Measurements from ENCODE around the gene ETV3L. TPM values are rescaled to one million over a fixed set of nuclear protein-coding genes. Genes with fewer than 3 reads are reported as not detected.

The ETV3L gene
- total RNA-seq, 1 donor: not detected

DNA sequence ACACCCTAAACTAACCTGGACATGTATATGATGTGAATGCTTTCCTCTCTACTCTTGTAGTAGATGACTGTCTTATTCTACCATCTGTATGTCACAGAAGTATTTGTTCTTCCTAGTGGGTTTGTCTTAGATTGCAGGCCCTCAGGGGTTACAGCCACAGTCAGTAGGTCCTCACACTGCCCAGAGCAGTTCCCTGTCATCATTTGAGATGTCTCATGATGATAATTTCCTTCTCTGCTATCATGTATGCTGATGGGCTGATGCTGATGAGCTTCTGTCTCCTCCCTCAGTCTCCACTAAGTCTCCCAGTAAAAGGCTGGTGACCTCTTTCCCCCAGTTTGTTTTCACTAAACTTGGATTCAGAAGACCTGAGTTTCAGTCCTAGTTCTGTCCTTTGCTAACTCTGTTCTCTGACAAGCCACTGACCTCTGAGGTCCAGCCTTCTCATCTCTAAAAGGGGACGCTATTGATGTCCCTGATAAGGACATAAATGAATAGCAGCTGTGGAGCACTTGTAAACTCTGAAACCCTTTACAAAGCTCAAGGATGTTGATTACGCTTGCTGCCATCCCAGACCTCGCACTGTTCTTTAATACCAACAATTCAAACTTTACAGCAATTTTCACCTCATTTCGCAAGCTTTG lies 41.7 kb upstream of the ETV3L start:
- H2AFZ ChIP-seq (ENCODE audit: low read length): no peak overlapping the region
- no peaks in the 10 kb centered on the region for H3K36me3 ChIP-seq (ENCODE audit: insufficient read depth, low read length)
- H3K4me2 ChIP-seq (ENCODE audit: insufficient read depth, low read length): no peak overlapping the region
- no peaks in the 10 kb centered on the region for H3K27me3 ChIP-seq (ENCODE audit: insufficient read depth, low read length)
- H3K4me3 ChIP-seq (ENCODE audit: insufficient read depth, low read length): no peak overlapping the region
- H4K20me1 ChIP-seq (ENCODE audit: insufficient read depth, low read length): peaks cover 14% of the 10 kb centered on the region
- H3K27ac ChIP-seq (ENCODE audit: low read depth, low read length): no peak overlapping the region
- H3K9me3 ChIP-seq (ENCODE audit: low read depth, low read length): no peaks in the 10 kb centered on the region
- H3K4me1 ChIP-seq (ENCODE audit: insufficient read depth, low read length): peaks cover 16% of the 10 kb centered on the region
- peaks cover 15% of the 10 kb centered on the region for H3K79me2 ChIP-seq (ENCODE audit: insufficient read depth, low read length)
- DNase-seq (ENCODE audit: insufficient read length, low spot score, missing footprints): no peak
- TF ChIP-seq, protein P1, sequence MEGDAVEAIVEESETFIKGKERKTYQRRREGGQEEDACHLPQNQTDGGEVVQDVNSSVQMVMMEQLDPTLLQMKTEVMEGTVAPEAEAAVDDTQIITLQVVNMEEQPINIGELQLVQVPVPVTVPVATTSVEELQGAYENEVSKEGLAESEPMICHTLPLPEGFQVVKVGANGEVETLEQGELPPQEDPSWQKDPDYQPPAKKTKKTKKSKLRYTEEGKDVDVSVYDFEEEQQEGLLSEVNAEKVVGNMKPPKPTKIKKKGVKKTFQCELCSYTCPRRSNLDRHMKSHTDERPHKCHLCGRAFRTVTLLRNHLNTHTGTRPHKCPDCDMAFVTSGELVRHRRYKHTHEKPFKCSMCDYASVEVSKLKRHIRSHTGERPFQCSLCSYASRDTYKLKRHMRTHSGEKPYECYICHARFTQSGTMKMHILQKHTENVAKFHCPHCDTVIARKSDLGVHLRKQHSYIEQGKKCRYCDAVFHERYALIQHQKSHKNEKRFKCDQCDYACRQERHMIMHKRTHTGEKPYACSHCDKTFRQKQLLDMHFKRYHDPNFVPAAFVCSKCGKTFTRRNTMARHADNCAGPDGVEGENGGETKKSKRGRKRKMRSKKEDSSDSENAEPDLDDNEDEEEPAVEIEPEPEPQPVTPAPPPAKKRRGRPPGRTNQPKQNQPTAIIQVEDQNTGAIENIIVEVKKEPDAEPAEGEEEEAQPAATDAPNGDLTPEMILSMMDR (IDR thresholded peaks at IDR 0.05; ENCODE audit: extremely low read depth, low read depth, low read length): no peak

GRCh38 chr1:157140063-157140588 lies 40.5 kb upstream of the ETV3L start:
- no peak overlapping the region for H3K27ac ChIP-seq (ENCODE audit: low read depth, low read length)

DNA sequence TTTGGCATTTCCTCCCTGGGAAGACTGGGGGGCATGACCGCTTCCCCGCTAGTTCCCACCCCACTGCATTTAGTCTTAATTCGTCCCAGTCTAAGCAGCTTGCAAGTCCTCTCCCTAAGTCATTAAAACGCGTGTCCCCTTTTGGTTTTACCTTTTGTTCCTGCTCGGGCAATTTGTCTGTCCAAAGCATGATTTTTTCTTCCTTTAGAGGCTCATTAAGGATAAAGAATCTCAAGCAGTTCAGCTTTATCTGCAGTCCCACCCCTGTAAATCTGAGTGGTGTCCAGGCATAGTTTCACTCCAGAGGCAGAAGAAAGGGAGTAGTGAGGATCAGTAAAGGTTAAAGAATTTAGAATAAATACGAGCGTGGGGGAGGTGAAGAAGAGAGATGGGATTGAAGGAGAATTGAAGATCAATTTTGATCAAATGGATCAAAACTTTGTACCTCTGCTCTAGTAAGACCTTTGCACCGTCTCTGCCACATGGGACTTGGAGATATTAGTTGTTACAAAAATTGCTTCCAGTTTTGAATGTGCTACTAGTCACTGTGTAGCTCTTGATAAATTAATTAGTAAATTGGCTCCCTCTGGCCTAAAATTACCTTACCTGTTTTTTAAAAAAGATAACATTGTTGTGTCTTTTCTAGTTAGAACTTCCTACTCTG lies 39.6 kb upstream of the ETV3L start:
- H3K4me3 ChIP-seq (ENCODE audit: insufficient read depth, low read length): peak overlapping the region; percentile 94
- H3K36me3 ChIP-seq (ENCODE audit: insufficient read depth, low read length): peaks cover 21% of the 10 kb centered on the region
- H3K27me3 ChIP-seq (ENCODE audit: insufficient read depth, low read length): no peaks in the 10 kb centered on the region
- H3K4me2 ChIP-seq (ENCODE audit: insufficient read depth, low read length): peak overlapping the region; percentile 99
- TF ChIP-seq, protein P1 (IDR thresholded peaks at IDR 0.05; ENCODE audit: extremely low read depth, low read depth, low read length): no peak
- H3K9me3 ChIP-seq (ENCODE audit: low read depth, low read length): no peaks in the 10 kb centered on the region
- peaks cover 24% of the 10 kb centered on the region for H3K4me1 ChIP-seq (ENCODE audit: insufficient read depth, low read length)
- H2AFZ ChIP-seq (ENCODE audit: low read length): peak overlapping the region; percentile 69
- DNase-seq (ENCODE audit: insufficient read length, low spot score, missing footprints): no peak
- peaks cover 22% of the 10 kb centered on the region for H4K20me1 ChIP-seq (ENCODE audit: insufficient read depth, low read length)
- H3K79me2 ChIP-seq (ENCODE audit: insufficient read depth, low read length): peaks cover 37% of the 10 kb centered on the region
- peak overlapping the region; percentile 90 for H3K27ac ChIP-seq (ENCODE audit: low read depth, low read length)

More at GRCh38 chr1:157140063-157140588, 40.5 kb upstream of the ETV3L start:
- Histone ChIP-seq H3K9me3 (ENCODE audit: low read depth, low read length) (no peaks in the 10 kb centered on the region), H2AFZ (ENCODE audit: low read length) (no peak overlapping the region), H3K4me2 (ENCODE audit: insufficient read depth, low read length) (no peak overlapping the region), H3K4me3 (ENCODE audit: insufficient read depth, low read length) (no peak overlapping the region), H3K36me3 (ENCODE audit: insufficient read depth, low read length) (peaks cover 12% of the 10 kb centered on the region), H3K79me2 (ENCODE audit: insufficient read depth, low read length) (peaks cover 27% of the 10 kb centered on the region), H3K27me3 (ENCODE audit: insufficient read depth, low read length) (no peaks in the 10 kb centered on the region), H3K4me1 (ENCODE audit: insufficient read depth, low read length) (peaks cover 24% of the 10 kb centered on the region), H4K20me1 (ENCODE audit: insufficient read depth, low read length) (peaks cover 22% of the 10 kb centered on the region)
- TF ChIP-seq, protein P1 (IDR thresholded peaks at IDR 0.05; ENCODE audit: extremely low read depth, low read depth, low read length): no peak
- DNase-seq (ENCODE audit: insufficient read length, low spot score, missing footprints): no peak

Measured in osteoblast (primary cell).